ENCODE data around the gene RNF208.

Gene RNF208

GRCh38 chr9:137237759-137238726, 16.0 kb upstream of the RNF208 start:
- no peak for DNase-seq

DNA sequence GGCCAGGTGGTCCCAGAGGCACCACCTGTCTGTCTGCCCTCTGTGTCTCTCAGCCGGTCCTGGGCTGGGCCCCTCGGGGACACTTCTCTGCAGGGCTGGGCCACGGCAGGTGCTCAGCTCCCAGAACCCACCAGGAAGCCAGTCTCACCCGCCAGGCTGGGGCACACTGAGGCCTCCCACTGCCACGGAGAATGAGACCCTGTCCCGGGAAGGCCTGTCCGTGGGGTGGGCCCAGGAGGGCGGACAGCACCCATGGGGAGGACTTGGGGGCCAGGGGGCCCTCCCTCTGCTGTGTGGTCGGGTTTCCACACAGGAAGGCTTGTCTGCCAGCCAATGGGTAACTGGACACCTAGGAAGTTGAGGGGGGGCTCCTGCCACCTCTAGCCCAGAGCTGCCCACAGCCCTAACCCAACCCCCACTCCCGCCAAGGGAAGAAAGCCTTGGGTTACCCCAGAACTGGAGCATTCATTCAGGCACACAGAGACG, 14.9 kb upstream of the RNF208 start:
- DNase-seq: no peak

DNA sequence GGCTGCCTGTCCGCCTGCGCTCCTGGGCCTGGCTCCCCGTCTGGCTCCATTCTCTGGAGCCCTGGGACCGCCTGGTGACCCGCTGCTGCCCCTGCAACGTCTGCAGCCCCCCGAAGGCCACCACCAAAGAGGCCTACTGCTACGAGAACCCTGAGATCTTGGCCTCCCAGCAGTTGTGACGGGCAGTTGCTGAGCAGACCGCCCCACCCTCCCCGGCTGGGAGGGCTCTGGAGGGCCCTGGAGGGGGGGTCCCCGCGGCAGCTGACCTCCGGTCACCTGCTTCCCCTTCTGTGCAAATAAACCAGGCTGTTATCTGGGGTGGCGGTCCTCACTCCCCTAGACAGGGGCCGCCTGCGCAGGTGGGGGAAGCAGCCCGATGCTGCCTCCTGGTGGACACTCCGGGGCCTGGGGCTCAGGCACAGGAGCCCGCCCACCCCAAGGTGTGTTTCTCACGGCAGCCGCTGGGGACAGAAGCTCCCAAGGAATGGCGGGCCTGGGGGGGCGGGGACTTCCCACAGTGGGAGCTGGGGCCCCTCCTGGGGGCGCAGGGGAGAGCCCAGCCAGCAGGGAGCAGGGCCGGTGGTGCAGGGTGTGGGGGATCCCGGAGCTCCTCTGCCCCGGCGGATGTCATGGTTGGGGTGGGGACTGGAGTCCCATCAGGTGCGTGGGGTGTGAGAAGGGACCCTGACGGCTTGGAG, 14.3 kb upstream of the RNF208 start:
- peak; percentile 79 for DNase-seq

GRCh38 chr9:137235424-137236237, 13.6 kb upstream of the RNF208 start:
- no peak for DNase-seq

- DNase-seq: no peak
Measured at GRCh38 chr9:137234758-137235423, 12.9 kb upstream of the RNF208 start.

GRCh38 chr9:137234055-137234697, 12.1 kb upstream of the RNF208 start:
- no peak for DNase-seq

- DNase-seq: no peak
Measured at GRCh38 chr9:137233143-137233980, 11.3 kb upstream of the RNF208 start.

DNA sequence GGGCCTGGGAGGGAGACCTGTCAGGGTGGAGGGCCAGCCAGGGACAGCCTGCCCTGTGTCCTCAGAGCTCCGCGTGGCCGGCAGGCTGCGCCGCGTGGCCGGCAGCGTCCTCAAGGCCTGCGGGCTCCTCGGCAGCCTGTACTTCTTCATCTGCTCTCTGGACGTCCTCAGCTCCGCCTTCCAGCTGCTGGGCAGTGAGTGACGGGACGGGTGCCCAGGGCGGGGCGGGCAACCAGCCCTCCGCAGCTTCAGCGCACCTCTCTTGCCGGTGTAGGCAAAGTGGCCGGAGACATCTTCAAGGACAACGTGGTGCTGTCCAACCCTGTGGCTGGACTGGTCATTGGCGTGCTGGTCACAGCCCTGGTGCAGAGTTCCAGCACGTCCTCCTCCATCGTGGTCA, 10.5 kb upstream of the RNF208 start:
- DNase-seq: no peak

DNA sequence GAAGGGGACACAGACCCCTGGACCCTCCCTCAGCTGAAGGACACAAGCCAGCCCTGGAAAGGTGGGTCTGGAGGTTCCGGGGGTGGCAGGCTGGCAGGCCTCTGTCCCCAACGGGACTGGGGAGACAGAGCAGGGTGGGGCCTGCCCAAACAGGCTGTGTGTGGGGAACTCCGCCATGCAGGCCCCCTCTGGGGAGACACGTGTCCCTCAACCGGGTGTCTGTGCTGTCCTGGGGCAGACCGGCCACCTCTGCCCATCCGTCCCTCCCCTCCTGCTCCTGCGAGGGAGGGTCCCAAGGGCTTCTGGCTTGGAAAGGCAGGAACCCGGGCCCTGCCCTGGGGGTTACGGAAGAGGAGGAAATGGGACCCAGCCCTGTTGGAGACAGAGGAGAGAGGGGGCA, 10.1 kb upstream of the RNF208 start:
- no peak for DNase-seq

DNA sequence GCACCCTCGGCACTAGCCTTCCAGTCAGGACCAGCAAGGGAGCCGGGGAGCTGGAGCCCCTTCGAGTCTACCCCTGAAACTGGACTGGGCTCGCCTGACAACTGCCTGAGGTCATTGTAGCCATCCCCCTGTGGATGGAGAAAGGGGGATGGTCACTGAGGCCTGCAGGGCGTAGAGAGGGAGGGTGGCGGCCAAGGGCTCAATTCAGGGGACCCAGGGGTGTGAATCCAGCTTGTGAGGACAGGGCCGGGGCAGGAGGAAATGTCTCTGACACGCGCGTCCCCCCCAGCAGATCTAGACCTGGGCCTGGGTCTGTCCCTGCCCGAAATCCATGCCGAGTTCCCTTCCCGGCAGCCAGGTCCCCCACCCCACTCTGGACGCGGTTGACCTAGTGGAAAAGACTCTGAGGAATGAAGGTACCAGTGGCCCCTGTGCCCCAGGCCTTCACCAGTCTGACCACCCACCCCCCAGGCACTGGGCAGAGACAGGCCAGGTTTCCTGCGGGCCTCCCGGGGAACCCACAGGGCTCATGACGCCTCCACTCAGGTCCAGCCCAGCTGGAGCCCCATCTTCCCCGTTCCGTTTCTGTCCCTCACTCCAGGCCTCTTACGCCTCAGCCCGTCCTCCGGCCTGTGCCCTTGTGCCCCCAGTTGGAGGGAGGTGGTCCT, 9.5 kb upstream of the RNF208 start:
- no peak for DNase-seq

GRCh38 chr9:137230705-137231371, 8.8 kb upstream of the RNF208 start, which contains the start of gene SLC34A3:
Gene SLC34A3, plus strand, starts transcription at chr9:137230901. Its CDS starts 802 bp downstream, at chr9:137231703.
- DNase-seq: no peak

DNA sequence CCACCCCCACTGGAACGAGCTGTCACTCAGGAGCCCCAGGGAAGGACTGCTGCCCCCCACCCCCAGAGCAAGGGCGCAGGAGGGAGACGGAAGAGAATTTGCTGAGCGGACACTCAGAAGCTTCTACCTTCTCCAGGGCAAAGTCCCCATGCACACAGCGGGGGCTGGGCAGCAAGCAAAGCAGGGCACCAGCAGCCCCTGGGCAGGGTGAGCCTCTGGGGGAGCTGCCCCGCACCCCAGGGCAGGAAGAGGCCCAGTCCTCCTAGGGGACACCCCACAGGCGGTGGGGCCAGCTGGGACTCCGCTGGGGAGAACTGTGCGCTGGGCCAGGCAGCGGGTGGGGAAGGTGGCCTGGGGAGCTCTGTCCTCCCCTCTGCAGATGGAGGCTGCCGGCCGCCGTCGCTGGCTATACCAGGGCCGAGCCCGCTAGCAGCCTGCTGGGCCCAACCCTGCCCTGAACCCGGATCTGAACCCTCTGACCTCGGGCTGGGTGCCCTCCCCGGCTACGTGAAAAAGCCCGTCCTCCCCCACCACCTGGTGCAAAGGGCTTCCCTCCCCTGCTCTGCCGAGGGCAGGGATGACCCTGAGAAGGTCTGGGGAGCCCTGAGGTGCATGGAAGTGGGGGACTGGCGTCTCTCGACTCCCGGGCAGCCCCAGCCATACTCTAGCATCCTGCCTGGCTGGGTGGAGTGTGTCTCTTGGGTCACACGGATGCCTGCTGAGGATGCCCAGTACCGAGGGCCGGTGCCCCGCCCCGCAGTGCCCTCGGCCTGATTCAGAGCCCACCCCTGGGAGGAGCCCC, 8.1 kb upstream of the RNF208 start:
- DNase-seq: no peak

GRCh38 chr9:137228968-137229896, 7.2 kb upstream of the RNF208 start:
- DNase-seq: no peak

GRCh38 chr9:137228506-137228967, 6.5 kb upstream of the RNF208 start:
- DNase-seq: no peak

DNA sequence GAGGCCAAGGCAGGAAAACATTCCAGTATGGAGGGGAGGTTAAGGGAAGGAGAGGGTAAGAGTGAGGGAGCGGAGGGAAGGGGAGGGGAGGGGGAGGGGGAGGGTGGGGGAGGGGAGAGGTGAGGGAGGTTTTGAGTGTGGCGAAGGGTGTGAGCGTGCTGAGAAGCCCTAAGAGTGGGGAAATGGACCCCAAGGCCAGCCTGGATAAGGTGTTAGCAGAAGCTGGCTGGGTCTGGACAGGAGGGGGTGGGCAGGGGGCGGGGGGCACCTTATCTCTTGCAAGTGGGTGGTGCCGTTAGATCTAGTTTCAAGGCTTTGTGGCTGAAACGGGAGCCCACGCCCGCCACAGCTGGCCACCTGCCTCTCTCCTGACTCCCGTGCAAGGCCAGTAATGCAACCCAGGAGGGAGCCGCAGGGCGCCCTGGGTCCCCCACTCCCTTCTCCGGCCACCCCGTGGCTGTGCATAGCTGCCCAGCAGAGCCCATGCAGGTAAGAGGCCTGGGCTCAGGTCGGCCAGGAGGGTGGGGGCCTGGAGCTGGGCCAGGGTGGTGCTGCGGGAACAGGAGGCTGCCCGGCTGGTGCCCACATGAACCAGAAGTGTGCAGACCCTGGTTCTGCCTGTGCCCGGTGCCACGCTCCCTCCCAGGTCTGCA, 5.9 kb upstream of the RNF208 start:
- no peak for DNase-seq

DNA sequence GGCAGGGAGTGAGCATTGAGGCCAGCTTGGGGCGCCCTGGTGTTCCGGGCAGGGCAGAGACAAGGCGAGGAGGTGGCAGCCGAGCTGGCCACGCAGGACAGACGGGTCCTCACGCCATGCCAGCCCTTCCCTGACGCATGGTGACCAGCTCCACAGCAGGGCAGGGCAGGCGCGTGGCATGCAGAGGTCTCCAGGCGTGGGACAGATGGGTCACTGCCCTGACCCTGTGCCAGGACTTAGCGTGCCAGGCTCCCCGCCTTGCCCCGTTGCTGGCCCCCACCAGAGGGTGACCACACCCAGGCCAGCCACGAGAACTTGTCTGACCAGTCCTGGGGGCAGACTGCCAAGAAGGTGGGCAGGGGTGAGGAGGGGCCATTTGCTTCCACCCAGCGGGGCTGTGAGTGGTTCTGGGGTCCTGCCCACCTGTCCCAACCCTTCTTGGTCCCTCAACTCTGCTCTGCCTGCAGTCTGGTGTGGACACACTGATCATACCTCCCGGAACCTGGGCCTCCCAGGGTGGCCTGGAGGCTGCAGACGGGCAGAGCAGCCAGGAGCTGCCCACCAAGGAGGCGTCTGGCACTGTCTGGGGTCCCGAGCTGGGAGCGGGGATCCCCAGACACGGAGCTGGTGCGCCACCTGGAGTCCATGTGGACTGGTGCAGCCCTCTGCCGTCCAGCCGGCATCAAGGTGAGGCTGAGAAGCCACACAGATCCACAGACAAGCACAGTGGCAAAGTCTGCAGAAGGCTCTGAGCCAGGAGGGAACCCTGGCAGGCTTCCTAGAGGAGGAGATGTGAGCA, 5.2 kb upstream of the RNF208 start, which contains the start of gene RNF224:
TSS of gene RNF224 (plus strand) at position 449 of the 799 bp plus-strand sequence. CDS start 834 bp downstream, outside the sequence.
- DNase-seq: peak; percentile 31

Data from NCI-H748 treated with DMSO at 0.1 percent for 48 hours (cell line).